IMR-90 (cell line): Measurements from ENCODE around the gene KCNE4. TPM values are rescaled to one million over a fixed set of nuclear protein-coding genes. Genes with fewer than 3 reads are reported as not detected.
"Not testable (repeated sequence)": the region's sequence is repeated elsewhere in the genome, so short reads cannot be mapped to it uniquely, and the experiment has no call there.

Source experiments
- ATAC-seq: fragments of 200-7000 bp; cut with Tn5 transposase; 2 replicates; pipeline ENCODE4 v1.9.1; 2020; ENCODE audit warnings: low read depth, mild to moderate bottlenecking, moderate library complexity
- BruUV-seq: library from RNA; stranded (reverse); fragments of 400-500 nt; replicated peaks from 2 replicates; lab custom pipeline; 2021; lab: Mats Ljungman, UMichigan
- CTCF ChIA-PET: fragments of 300-600 bp; formaldehyde crosslinking; extraction: SDS; loops from one replicate; lab custom pipeline; 2021; ENCODE audit warnings: antibody characterized with exemption; lab: Yijun Ruan, JAX
- POLR2A ChIA-PET: fragments of 300-600 bp; sonication (Branson Sonifier 250); formaldehyde crosslinking; loops from one replicate; lab custom pipeline; 2022; ENCODE audit warnings: antibody characterized with exemption; ENCODE audit not compliant: unreplicated experiment; lab: Charles Lee
- DNase-seq: peaks from one replicate; pipeline ENCODE4 v3.0.0; 2013
- H2AFZ ChIP-seq: replicated peaks from 2 replicates; pipeline ENCODE3; 2013; ENCODE audit warnings: low read length, mild to moderate bottlenecking; ENCODE audit not compliant: poor library complexity
- H2AK5ac ChIP-seq: 2 replicates; pipeline ENCODE4 v1.6.1; 2013; ENCODE audit warnings: low read depth, low read length, inconsistent platforms
- H2AK9ac ChIP-seq: replicated peaks from 2 replicates; pipeline ENCODE3; 2013; ENCODE audit warnings: mild to moderate bottlenecking, low read depth, low read length, moderate library complexity; ENCODE audit not compliant: poor library complexity
- H2BK120ac ChIP-seq: 2 replicates; pipeline ENCODE4 v1.6.1; 2013; ENCODE audit warnings: low read depth, low read length, inconsistent platforms
- H2BK15ac ChIP-seq: 3 replicates; pipeline ENCODE4 v1.6.1; 2013; ENCODE audit warnings: low read depth, low read length, inconsistent platforms
- H2BK20ac ChIP-seq: 2 replicates; pipeline ENCODE4 v1.6.1; 2013; ENCODE audit warnings: low read depth, mild to moderate bottlenecking, inconsistent platforms, low read length, moderate library complexity
- H2BK5ac ChIP-seq: 2 replicates; pipeline ENCODE4 v1.6.1; 2013; ENCODE audit warnings: mild to moderate bottlenecking, low read depth, low read length, inconsistent platforms; ENCODE audit not compliant: poor library complexity, severe bottlenecking
- H3K14ac ChIP-seq: replicated peaks from 2 replicates; pipeline ENCODE4 v1.6.1; 2013; ENCODE audit warnings: low read depth, low read length, inconsistent platforms
- H3K18ac ChIP-seq: 2 replicates; pipeline ENCODE4 v1.6.1; 2013; ENCODE audit warnings: low read depth, low read length, control low read depth
- H3K23ac ChIP-seq: 2 replicates; pipeline ENCODE4 v1.6.1; 2013; ENCODE audit warnings: low read depth, low read length, inconsistent platforms
- H3K27ac ChIP-seq: 2 replicates; pipeline ENCODE4 v1.5.1; 2013; ENCODE audit warnings: mild to moderate bottlenecking, control low read depth, low read length; ENCODE audit not compliant: insufficient read depth
- H3K27me3 ChIP-seq: 2 replicates; pipeline ENCODE4 v1.6.1; 2013; ENCODE audit warnings: low read length; ENCODE audit not compliant: control insufficient read depth, insufficient read depth
- H3K36me3 ChIP-seq: 2 replicates; pipeline ENCODE4 v1.6.1; 2013; ENCODE audit warnings: low read length, mixed read lengths; ENCODE audit not compliant: control insufficient read depth, insufficient read depth
- H3K4ac ChIP-seq: 2 replicates; pipeline ENCODE4 v1.6.1; 2013; ENCODE audit warnings: low read depth, low read length, inconsistent platforms
- H3K4me1 ChIP-seq: 2 replicates; pipeline ENCODE4 v1.6.1; 2013; ENCODE audit warnings: low read length, mixed read lengths; ENCODE audit not compliant: control insufficient read depth, insufficient read depth
- H3K4me2 ChIP-seq: 2 replicates; pipeline ENCODE4 v1.6.1; 2013; ENCODE audit warnings: low read depth, mild to moderate bottlenecking, control low read depth, low read length, moderate library complexity
- H3K4me3 ChIP-seq: 2 replicates; pipeline ENCODE4 v1.5.1; 2013; ENCODE audit warnings: low read depth, mild to moderate bottlenecking, control low read depth, low read length, moderate library complexity; ENCODE audit not compliant: insufficient read depth
- H3K56ac ChIP-seq: 2 replicates; pipeline ENCODE4 v1.6.1; 2013; ENCODE audit warnings: low read length, inconsistent platforms; ENCODE audit not compliant: insufficient read depth; ENCODE audit errors: extremely low read depth
- H3K79me1 ChIP-seq, 2 experiments: 2 replicates each; pipeline ENCODE4 v1.6.1; 2013; ENCODE audit warnings: low read length in 2 of 2, inconsistent platforms in 1 of 2, low read depth in 1 of 2
- H3K9ac ChIP-seq: 2 replicates; pipeline ENCODE4 v1.6.1; 2013; ENCODE audit warnings: low read depth, low read length, control low read depth
- H3K9me1 ChIP-seq: 2 replicates; pipeline ENCODE4 v1.6.1; 2013; ENCODE audit warnings: low read length, inconsistent platforms; ENCODE audit not compliant: insufficient read depth
- H3K9me3 ChIP-seq: 2 replicates; pipeline ENCODE4 v1.6.1; 2013; ENCODE audit warnings: low read length; ENCODE audit not compliant: control insufficient read depth, insufficient read depth
- H4K20me1 ChIP-seq: 2 replicates; pipeline ENCODE4 v1.6.1; 2013; ENCODE audit warnings: low read length, inconsistent platforms; ENCODE audit not compliant: insufficient read depth
- H4K5ac ChIP-seq: 2 replicates; pipeline ENCODE4 v1.6.1; 2013; ENCODE audit warnings: mild to moderate bottlenecking, low read depth, low read length, control low read depth
- H4K8ac ChIP-seq, 2 experiments: 2 replicates each; pipeline ENCODE4 v1.6.1; 2013; ENCODE audit warnings: low read depth in 2 of 2, low read length in 2 of 2, control low read depth in 1 of 2, inconsistent platforms in 1 of 2
- H4K91ac ChIP-seq: 2 replicates; pipeline ENCODE4 v1.6.1; 2013; ENCODE audit warnings: low read depth, low read length, inconsistent platforms; ENCODE audit not compliant: insufficient read depth
- BHLHE40 ChIP-seq: fragments of 150-350 bp; IDR thresholded peaks from 2 replicates; pipeline ENCODE4 v1.6.1; 2016; ENCODE audit warnings: mild to moderate bottlenecking, low read depth, low read length
- MAFK ChIP-seq: IDR thresholded peaks from 2 replicates; pipeline ENCODE4 v1.6.1; 2012; ENCODE audit warnings: low read depth, low read length, improper control_type of control experiment
- POLR2A ChIP-seq: IDR thresholded peaks from 2 replicates; pipeline ENCODE4 v1.6.1; 2012; ENCODE audit warnings: mild to moderate bottlenecking, low read depth, low read length
- RAD21 ChIP-seq: IDR thresholded peaks from 2 replicates; pipeline ENCODE4 v1.6.1; 2012; ENCODE audit warnings: low read length, improper control_type of control experiment
- RCOR1 ChIP-seq: IDR thresholded peaks from 2 replicates; pipeline ENCODE4 v1.6.1; 2012; ENCODE audit warnings: mild to moderate bottlenecking, low read length, improper control_type of control experiment; ENCODE audit not compliant: insufficient replicate concordance
- RFX5 ChIP-seq: IDR thresholded peaks from 2 replicates; pipeline ENCODE4 v1.8.0; 2012; ENCODE audit warnings: low read depth, mild to moderate bottlenecking, low read length, moderate library complexity
- SMC3 ChIP-seq: fragments of 150-350 bp; IDR thresholded peaks from 2 replicates; pipeline ENCODE4 v1.6.1; 2016; ENCODE audit warnings: low read depth, mild to moderate bottlenecking, antibody characterized with exemption, low read length, moderate library complexity
- WGBS, 2 experiments: methylation state at CpG; one replicate each; pipeline versions ENCODE4 v1.1.5 to v1.1.7; 2013; ENCODE audit warnings: missing lambda C conversion rate in 2 of 2; ENCODE audit not compliant: insufficient read length in 1 of 2; ENCODE audit errors: extremely low coverage in 2 of 2; 5-methylcytosine and 5-hydroxymethylcytosine counted together
- dilution Hi-C: fragments of 300-500 bp; cut with HindIII; formaldehyde crosslinking; loops from one replicate; pipeline ENCODE4 v1.14.3; 2018; ENCODE audit warnings: low sequenced_read_pairs; ENCODE audit not compliant: unreplicated experiment
- in situ Hi-C: fragments of 300-500 bp; cut with MboI; formaldehyde crosslinking; loops from 3 replicates; pipeline ENCODE4 v1.14.3; 2019; ENCODE audit warnings: low sequenced_read_pairs, inconsistent platforms, mixed read lengths
- intact Hi-C: fragments of 100-400 bp; cut with micrococcal nuclease; formaldehyde crosslinking; loops from 2 replicates; pipeline ENCODE4 v1.10.0; 2022
- polyA plus RNA-seq, 3 experiments: library from polyadenylated mRNA; depleted of rRNA; stranded (reverse); fragments of >200 nt; gene quantifications; 2 replicates each; pipeline ENCODE4 v1.2.3, GENCODE V29; 2012; ENCODE audit warnings: low replicate concordance in 1 of 3
- total RNA-seq: library from RNA; depleted of rRNA; stranded (reverse); fragments of >200 nt; gene quantifications from 2 replicates; pipeline ENCODE4 v1.2.3, GENCODE V29; 2012
- TF ChIP-seq, protein P1 (sequence below): fragments of 150-350 bp; IDR thresholded peaks from 2 replicates; pipeline ENCODE4 v1.6.1; 2016; ENCODE audit warnings: low read depth, mild to moderate bottlenecking, low read length, moderate library complexity, borderline replicate concordance

Gene KCNE4
- total and polyA plus RNA-seq, 2 of the 4 experiments (the other 2 are of a cell fraction), result 6.6 to 6.8 TPM

DNA sequence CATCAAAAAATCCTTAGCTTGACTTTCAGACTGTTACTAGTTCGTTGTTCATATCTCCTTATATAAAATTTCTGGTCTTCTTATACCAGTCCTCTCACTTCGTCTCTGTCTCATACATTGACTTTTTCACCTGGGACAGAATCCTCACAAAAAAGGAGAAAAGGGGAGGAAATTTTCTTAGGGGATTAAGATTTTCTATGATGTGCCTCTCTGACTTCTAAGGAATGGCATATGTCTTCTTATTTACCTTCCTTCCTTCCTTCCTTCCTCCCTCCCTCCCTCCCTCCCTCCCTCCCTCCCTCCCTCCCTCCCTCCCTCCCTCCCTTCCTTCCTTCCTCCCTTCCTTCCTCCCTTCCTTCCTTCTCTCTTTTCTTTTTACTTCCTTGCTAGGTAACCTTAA lies 27.9 kb downstream of the KCNE4 start:
- WGBS, 2 experiments, result no CpG with 5 or more reads among the region's 2 CpGs
- no peak overlapping the region for H3K9ac ChIP-seq
- H3K9me3 ChIP-seq, result no peaks in the 10 kb centered on the region
- H3K56ac ChIP-seq, result no peak overlapping the region
- POLR2A ChIA-PET, result no interaction called here
- no peak overlapping the region for H2AK5ac ChIP-seq
- no peak overlapping the region for H2BK120ac ChIP-seq
- CTCF ChIA-PET, result no interaction called here
- no peak for DNase-seq
- H2BK5ac ChIP-seq, result no peak overlapping the region
- no peak overlapping the region for H3K4me2 ChIP-seq
- H3K36me3 ChIP-seq, result no peaks in the 10 kb centered on the region
- in situ Hi-C loops (no loop called here), dilution Hi-C loops (no loop called here), intact Hi-C loops (no loop called here)
- no peak overlapping the region for H3K4me3 ChIP-seq
- H4K8ac ChIP-seq, result no peak overlapping the region
- H3K27me3 ChIP-seq, result no peaks in the 10 kb centered on the region
- H2AFZ ChIP-seq, result no peak overlapping the region
- no peak overlapping the region for H3K27ac ChIP-seq
- no peaks in the 10 kb centered on the region for H3K79me1 ChIP-seq
- no TSS peak for BruUV-seq
- no peaks in the 10 kb centered on the region for H3K4me1 ChIP-seq
- no peak overlapping the region for H4K91ac ChIP-seq
- TF ChIP-seq, protein P1, sequence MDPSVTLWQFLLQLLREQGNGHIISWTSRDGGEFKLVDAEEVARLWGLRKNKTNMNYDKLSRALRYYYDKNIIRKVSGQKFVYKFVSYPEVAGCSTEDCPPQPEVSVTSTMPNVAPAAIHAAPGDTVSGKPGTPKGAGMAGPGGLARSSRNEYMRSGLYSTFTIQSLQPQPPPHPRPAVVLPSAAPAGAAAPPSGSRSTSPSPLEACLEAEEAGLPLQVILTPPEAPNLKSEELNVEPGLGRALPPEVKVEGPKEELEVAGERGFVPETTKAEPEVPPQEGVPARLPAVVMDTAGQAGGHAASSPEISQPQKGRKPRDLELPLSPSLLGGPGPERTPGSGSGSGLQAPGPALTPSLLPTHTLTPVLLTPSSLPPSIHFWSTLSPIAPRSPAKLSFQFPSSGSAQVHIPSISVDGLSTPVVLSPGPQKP, result no peak
- TF ChIP-seq RFX5 (no peak), POLR2A (no peak), MAFK (no peak), RAD21 (no peak), BHLHE40 (no peak), RCOR1 (no peak), SMC3 (no peak)
- no peak overlapping the region for H2BK20ac ChIP-seq
- H4K20me1 ChIP-seq, result no peaks in the 10 kb centered on the region
- no peak for ATAC-seq
- no peak overlapping the region for H4K5ac ChIP-seq
- no peak overlapping the region for H3K23ac ChIP-seq
- peaks cover 4% of the 10 kb centered on the region; the same call in 1 of the 2 replicates for H3K9me1 ChIP-seq
- no peak overlapping the region for H3K14ac ChIP-seq
- no peak overlapping the region for H2AK9ac ChIP-seq
- no peak overlapping the region for H2BK15ac ChIP-seq
- no peak overlapping the region for H3K4ac ChIP-seq
- no peak overlapping the region for H3K18ac ChIP-seq

DNA sequence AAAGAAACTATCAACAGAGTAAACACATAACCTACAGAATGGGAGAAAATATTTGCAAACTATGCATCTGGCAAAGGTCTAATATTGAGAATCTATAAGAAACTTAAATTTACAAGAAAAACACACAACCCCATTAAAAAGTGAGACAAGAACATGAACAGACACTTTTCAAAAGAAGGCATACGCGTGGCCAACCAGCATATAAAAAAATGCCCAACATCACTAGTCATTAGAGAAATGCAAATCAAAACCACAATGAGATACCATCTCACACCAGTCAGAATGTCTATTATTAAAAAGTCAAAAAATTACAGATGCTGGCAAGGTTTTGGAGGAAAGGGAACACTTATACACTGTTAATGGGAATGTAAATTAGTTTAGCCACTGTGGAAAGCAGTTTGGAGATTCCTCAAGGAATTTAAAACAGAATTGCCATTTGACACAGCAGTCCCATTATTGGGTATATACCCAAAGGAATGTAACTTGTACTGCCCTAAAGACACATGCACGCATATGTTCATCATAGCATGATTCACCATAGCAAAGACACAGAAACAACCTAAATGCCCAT lies 28.9 kb downstream of the KCNE4 start:
- H3K18ac ChIP-seq, intact Hi-C loops, H2AFZ ChIP-seq, H2AK9ac ChIP-seq, BruUV-seq, H3K14ac ChIP-seq, H3K27ac ChIP-seq, H3K9ac ChIP-seq, ATAC-seq, H2AK5ac ChIP-seq, H3K4me1 ChIP-seq, CTCF ChIA-PET, H4K20me1 ChIP-seq, H2BK120ac ChIP-seq, H3K4me3 ChIP-seq, H4K5ac ChIP-seq, H3K9me3 ChIP-seq, H4K91ac ChIP-seq, dilution Hi-C loops, H3K56ac ChIP-seq, H4K8ac ChIP-seq, H3K4ac ChIP-seq, H3K23ac ChIP-seq, H3K79me1 ChIP-seq, H2BK5ac ChIP-seq, H3K9me1 ChIP-seq, DNase-seq, H2BK20ac ChIP-seq, H2BK15ac ChIP-seq, H3K27me3 ChIP-seq, POLR2A ChIA-PET, H3K36me3 ChIP-seq, in situ Hi-C loops, H3K4me2 ChIP-seq: not testable (repeated sequence)
- no CpG with 5 or more reads among the region's 3 CpGs for WGBS, 2 experiments
